ENCODE results near the gene ARF3.

- TF ChIP-seq CCAR2 (IDR thresholded peaks at IDR 0.05; ENCODE audit: low read depth, low read length) (no peak), HES1 (IDR thresholded peaks at IDR 0.05; ENCODE audit: low read depth) (no peak), BHLHE40 (IDR thresholded peaks at IDR 0.05; ENCODE audit: low read length) (no peak), CTCF (IDR thresholded peaks at IDR 0.05 in 2 of 3, conservative IDR thresholded peaks at IDR 0.05 in 1 of 3; ENCODE audit: insufficient read depth in 2 of 3, low read depth in 1 of 3, low read length in 3 of 3) (no peak), PBX2 (CRISPR knock-in tag; IDR thresholded peaks at IDR 0.05; ENCODE audit: low read depth) (no peak), PBX2 (tag; conservative IDR thresholded peaks at IDR 0.05; ENCODE audit: low read depth) (no peak), E2F5 (CRISPR knock-in tag; IDR thresholded peaks at IDR 0.05) (no peak), PATZ1 (CRISPR knock-in tag; IDR thresholded peaks at IDR 0.05; ENCODE audit: borderline replicate concordance) (no peak), ZBTB34 (CRISPR knock-in tag; IDR thresholded peaks at IDR 0.05) (no peak), ZKSCAN1 (IDR thresholded peaks at IDR 0.05; ENCODE audit: low read depth, low read length) (no peak), ZNF407 (IDR thresholded peaks at IDR 0.05; ENCODE audit: low read depth) (no peak)
Observed at GRCh38 chr12:48923117-48923516, 34.2 kb downstream of the ARF3 start.

Measured in K562 (cell line).